Endothelial cell of umbilical vein (primary cell): ENCODE results near the gene ZSWIM4. TPM values are rescaled to one million over a fixed set of nuclear protein-coding genes. Genes with fewer than 3 reads are reported as not detected.
A peak's percentile ranks its signal among the peaks of the same experiment; 100 is the strongest.

Experiments used
- BruUV-seq: library from RNA; stranded (reverse); fragments of 400-500 nt; replicated peaks from 2 replicates; lab custom pipeline; 2021; lab: Mats Ljungman, UMichigan
- CTCF ChIA-PET: fragments of 300-600, 350-600 bp; sonication (Branson Sonifier 250); formaldehyde crosslinking; loops from one replicate; lab custom pipeline; 2021; ENCODE audit warnings: antibody characterized with exemption, inconsistent platforms; lab: Charles Lee
- POLR2A ChIA-PET: fragments of 300-600, 350-600 bp; sonication (Branson Sonifier 250); formaldehyde crosslinking; loops from one replicate; lab custom pipeline; 2021; ENCODE audit warnings: antibody characterized with exemption, inconsistent platforms; lab: Charles Lee
- DNase-seq: peaks from one replicate; pipeline ENCODE4 v3.0.0-alpha.2; 2011; ENCODE audit warnings: low read depth, low spot score
- FAIRE-seq: peaks from 2 replicates; lab custom pipeline; 2011; peaks lifted over from hg19 to GRCh38; lab: Jason Lieb, UNC
- H2AFZ ChIP-seq: 2 replicates; pipeline ENCODE4 v1.6.0; 2012; ENCODE audit warnings: low read depth, low read length, control low read depth, inconsistent platforms
- H3K27ac ChIP-seq: 2 replicates; pipeline ENCODE4 v1.5.1; 2011; ENCODE audit warnings: low read depth, mild to moderate bottlenecking, control low read depth, low read length, moderate library complexity; ENCODE audit not compliant: insufficient read depth
- H3K27me3 ChIP-seq, 2 experiments: 2 replicates each; pipeline versions ENCODE4 v1.6.0 to v1.6.1; 2011; ENCODE audit warnings: low read length in 2 of 2, mixed read lengths in 1 of 2; ENCODE audit not compliant: control insufficient read depth in 2 of 2, insufficient read depth in 2 of 2
- H3K36me3 ChIP-seq, 2 experiments: 2 replicates in 1 of 2; 3 replicates in 1 of 2; pipeline ENCODE4 v1.5.1; 2011; ENCODE audit warnings: low read length in 2 of 2, mild to moderate bottlenecking in 1 of 2, moderate library complexity in 1 of 2; ENCODE audit not compliant: control insufficient read depth in 2 of 2, insufficient read depth in 2 of 2; ENCODE audit errors: extremely low read depth in 1 of 2
- H3K4me1 ChIP-seq: 3 replicates; pipeline ENCODE4 v1.5.1; 2011; ENCODE audit warnings: mild to moderate bottlenecking, low read length; ENCODE audit not compliant: control insufficient read depth, insufficient read depth; ENCODE audit errors: extremely low read depth
- H3K4me2 ChIP-seq: 2 replicates; pipeline ENCODE4 v1.6.1; 2011; ENCODE audit warnings: low read length, control low read depth, mixed read lengths; ENCODE audit not compliant: insufficient read depth
- H3K4me3 ChIP-seq, 3 experiments: fragments of 200-600 bp in 1 of 3; sonication (generic), shearing (Covaris generic) in 1 of 3; replicated peaks in 1 of 3; 2 replicates each; pipeline ENCODE4 v1.5.1; 2011 to 2016; ENCODE audit warnings: control low read depth in 3 of 3, low read length in 3 of 3, mild to moderate bottlenecking in 2 of 3, inconsistent platforms in 1 of 3, low read depth in 1 of 3, moderate library complexity in 1 of 3; ENCODE audit not compliant: insufficient read depth in 1 of 3
- H3K79me2 ChIP-seq: 2 replicates; pipeline ENCODE4 v1.6.0; 2012; ENCODE audit warnings: low read length, inconsistent platforms; ENCODE audit not compliant: control insufficient read depth, insufficient read depth
- H3K9ac ChIP-seq: replicated peaks from 2 replicates; pipeline ENCODE3; 2011; ENCODE audit warnings: low read length, control low read depth; ENCODE audit not compliant: insufficient read depth; ENCODE audit errors: extremely low read depth
- H3K9me1 ChIP-seq: replicated peaks from 3 replicates; pipeline ENCODE4 v1.6.0; 2011; ENCODE audit warnings: mild to moderate bottlenecking, low read length; ENCODE audit not compliant: control insufficient read depth, insufficient read depth; ENCODE audit errors: extremely low read depth
- H3K9me3 ChIP-seq: replicated peaks from 2 replicates; pipeline ENCODE4 v1.5.1; 2012; ENCODE audit warnings: low read length, inconsistent platforms; ENCODE audit not compliant: control insufficient read depth, insufficient read depth
- H4K20me1 ChIP-seq: replicated peaks from 2 replicates; pipeline ENCODE3; 2011; ENCODE audit warnings: mild to moderate bottlenecking, low read length; ENCODE audit not compliant: control insufficient read depth, insufficient read depth; ENCODE audit errors: extremely low read depth
- CTCF ChIP-seq, 2 donors: IDR thresholded peaks; 1 replicate in 1 of 2; 2 replicates in 1 of 2; pipeline ENCODE4 v1.5.1; 2011; ENCODE audit warnings: low read length in 2 of 2, mild to moderate bottlenecking in 2 of 2, moderate library complexity in 2 of 2, control low read depth in 1 of 2, inconsistent platforms in 1 of 2, low read depth in 1 of 2; ENCODE audit not compliant: insufficient read depth in 1 of 2; ENCODE audit errors: extremely low read depth in 1 of 2
- EZH2 ChIP-seq: IDR thresholded peaks from 2 replicates; pipeline ENCODE4 v1.6.1; 2012; ENCODE audit warnings: borderline replicate concordance, low read depth, mild to moderate bottlenecking, moderate library complexity, low read length, inconsistent platforms; ENCODE audit not compliant: severe bottlenecking
- FOS ChIP-seq: IDR thresholded peaks from 2 replicates; pipeline ENCODE4 v1.6.1; 2011; ENCODE audit warnings: mild to moderate bottlenecking, low read length, moderate library complexity, borderline replicate concordance; ENCODE audit not compliant: insufficient read depth
- GATA2 ChIP-seq: IDR thresholded peaks from 2 replicates; pipeline ENCODE4 v1.7.0; 2011; ENCODE audit warnings: low read depth, mild to moderate bottlenecking, moderate library complexity, mixed read lengths, low read length; ENCODE audit not compliant: insufficient read length, insufficient read depth
- JUN ChIP-seq: IDR thresholded peaks from 2 replicates; pipeline ENCODE4 v1.6.1; 2011; ENCODE audit warnings: borderline replicate concordance, low read depth; ENCODE audit not compliant: insufficient read length, insufficient read depth
- MAX ChIP-seq: IDR thresholded peaks from 2 replicates; pipeline ENCODE4 v1.6.1; 2011; ENCODE audit not compliant: insufficient read depth, insufficient read length
- MYC ChIP-seq: IDR thresholded peaks from one replicate; pipeline ENCODE4 v1.6.1; 2011; ENCODE audit warnings: mild to moderate bottlenecking, low read depth, low read length
- POLR2A ChIP-seq: IDR thresholded peaks from 2 replicates; pipeline ENCODE4 v1.6.1; 2012; ENCODE audit warnings: low read depth, mild to moderate bottlenecking, control low read depth, low read length
- POLR2AphosphoS5 ChIP-seq: IDR thresholded peaks from 2 replicates; pipeline ENCODE4 v1.6.1; 2012; ENCODE audit warnings: low read depth, mild to moderate bottlenecking, control low read depth, low read length, moderate library complexity; ENCODE audit not compliant: insufficient read depth
- dilution Hi-C: fragments of 300-500 bp; cut with MboI; formaldehyde crosslinking; loops from one replicate; pipeline ENCODE4 v1.15.0; 2019; ENCODE audit warnings: low sequenced_read_pairs; ENCODE audit not compliant: extremely low pct_ligation_motif_present
- intact Hi-C: fragments of 100-400 bp; cut with micrococcal nuclease; formaldehyde crosslinking; loops from one replicate; pipeline ENCODE4 v1.10.0; 2022
- polyA plus RNA-seq, 4 experiments: library from polyadenylated mRNA; depleted of rRNA in 3 of 4; stranded (reverse) in 3 of 4; unstranded in 1 of 4; fragments of >200 nt; gene quantifications; 2 replicates each; pipeline versions ENCODE4 v1.2.1 to v1.2.3, GENCODE V29; 2011 to 2012; ENCODE audit warnings: missing spikeins in 1 of 4
- total RNA-seq: library from RNA; stranded (reverse); gene quantifications from 2 replicates; pipeline ENCODE4 v1.2.3, GENCODE V29; 2021

The ZSWIM4 gene
- total and polyA plus RNA-seq, 2 donors (not counting 3 experiments of a cell fraction or from before 2014, with no cell fraction given), result 12.7 to 26.6 TPM

- Histone ChIP-seq H3K36me3 (peaks cover 1 to 3% of the 10 kb centered on the region in 2 experiments), H3K9me1 (no peaks in the 10 kb centered on the region), H2AFZ (no peak overlapping the region), H4K20me1 (no peaks in the 10 kb centered on the region), H3K27me3 (no peaks in the 10 kb centered on the region), H3K9me3 (no peaks in the 10 kb centered on the region), H3K9ac (peak overlapping the region; percentile 97), H3K4me2 (peak overlapping the region; percentile 58), H3K4me3 (peak overlapping the region; percentile 38 to 82 (median 79)), H3K4me1 (peaks cover 35% of the 10 kb centered on the region), H3K79me2 (peaks cover 58% of the 10 kb centered on the region), H3K27ac (peak overlapping the region; percentile 94)
- TF ChIP-seq POLR2A, result peak; percentile 53
- TF ChIP-seq GATA2, result no peak
- TF ChIP-seq EZH2, result no peak
- TF ChIP-seq JUN, result no peak
- TF ChIP-seq CTCF (IDR thresholded peaks at IDR 0.05; ENCODE audit: extremely low read depth in 1 of 2, insufficient read depth in 1 of 2, low read depth in 1 of 2, low read length in 2 of 2), result no peak
- TF ChIP-seq POLR2AphosphoS5, result peak; percentile 23
- TF ChIP-seq FOS, result no peak
- TF ChIP-seq MYC, result peak; percentile 73
- peak; percentile 2 for TF ChIP-seq MAX
- DNase-seq (no peak), FAIRE-seq (peak; percentile 59)
- intact Hi-C loops, result no loop called here
- CTCF ChIA-PET, result interaction anchor here (4.3 kb wide), 1 partner anchor 20 kb away, joined by 58 read pairs; no protein-coding TSS in a partner anchor
- POLR2A ChIA-PET, result interaction anchor here (0.6 to 3.2 kb wide), 5 partner anchors 10 to 67 kb away, joined by 3 to 25 read pairs (median 5); partner anchors contain the start of gene C19orf53
- dilution Hi-C loops, result no loop called here
- BruUV-seq, result TSS peak; percentile 25
Observed at GRCh38 chr19:13841086-13841961, 46.1 kb downstream of the ZSWIM4 start.
